Glutamatergic neuron (in vitro differentiated cells): ENCODE results near the gene MC3R. TPM values are rescaled to one million over a fixed set of nuclear protein-coding genes. Genes with fewer than 3 reads are reported as not detected.
"Not testable (repeated sequence)": the region's sequence is repeated elsewhere in the genome, so short reads cannot be mapped to it uniquely, and the experiment has no call there.

Experiments used
- DNase-seq: peaks from one replicate; pipeline ENCODE4 v3.0.0; 2022
- H3K27ac Mint-ChIP-seq: one replicate; pipeline ENCODE4 v1.8.0; 2020; ENCODE audit warnings: mild to moderate bottlenecking, mixed read lengths, inconsistent platforms; ENCODE audit not compliant: unreplicated experiment
- H3K27me3 Mint-ChIP-seq: one replicate; pipeline ENCODE4 v1.8.0; 2020; ENCODE audit warnings: mild to moderate bottlenecking, moderate library complexity, mixed read lengths, inconsistent platforms; ENCODE audit not compliant: unreplicated experiment
- H3K36me3 Mint-ChIP-seq: one replicate; pipeline ENCODE4 v1.8.0; 2020; ENCODE audit warnings: mild to moderate bottlenecking, mixed read lengths, inconsistent platforms; ENCODE audit not compliant: unreplicated experiment
- H3K4me1 Mint-ChIP-seq: one replicate; pipeline ENCODE4 v1.8.0; 2020; ENCODE audit warnings: mild to moderate bottlenecking, low read depth, mixed read lengths, inconsistent platforms; ENCODE audit not compliant: unreplicated experiment
- H3K4me3 Mint-ChIP-seq: one replicate; pipeline ENCODE4 v1.8.0; 2020; ENCODE audit warnings: mild to moderate bottlenecking, mixed read lengths, inconsistent platforms; ENCODE audit not compliant: unreplicated experiment
- H3K9me3 Mint-ChIP-seq: one replicate; pipeline ENCODE4 v1.8.0; 2020; ENCODE audit warnings: mild to moderate bottlenecking, moderate library complexity, mixed read lengths, inconsistent platforms; ENCODE audit not compliant: unreplicated experiment
- total RNA-seq: library from RNA; stranded (reverse); fragmentation: NEBNext Ultra II Directional; extraction: Animal tissue kit (Norgen Biotek cat#: 25700); gene quantifications from one replicate; pipeline ENCODE4 v1.2.1, GENCODE V29; 2021; ENCODE audit not compliant: unreplicated experiment
- TF ChIP-seq, protein P1 (sequence below): fragments of 200-600 bp; sonication (generic); IDR thresholded peaks from one replicate; pipeline ENCODE4 v1.5.0; 2021; ENCODE audit not compliant: partially characterized antibody, unreplicated experiment

MC3R gene
- total RNA-seq, 1 donor from 2014 or later = not detected

DNA sequence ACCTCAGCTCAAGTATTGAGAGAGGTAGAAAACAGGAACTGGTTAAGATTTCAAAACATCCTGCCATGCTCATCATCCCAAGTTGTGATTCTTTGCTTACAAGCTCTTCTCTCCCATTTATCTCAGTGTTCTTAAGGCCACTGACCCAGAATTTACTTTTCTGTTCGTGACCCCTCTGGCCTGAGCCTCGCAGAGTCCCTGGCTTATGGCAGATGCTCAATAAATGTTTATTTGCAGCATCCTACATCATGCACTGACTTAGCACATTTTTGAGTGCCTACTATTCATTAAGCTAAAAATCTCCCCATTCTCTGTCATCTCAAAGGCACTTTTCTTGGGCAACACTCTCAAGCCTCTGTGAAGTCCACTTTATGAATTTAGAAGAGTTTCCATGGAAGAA is 33.4 kb upstream of the MC3R start:
- TF ChIP-seq, protein P1, sequence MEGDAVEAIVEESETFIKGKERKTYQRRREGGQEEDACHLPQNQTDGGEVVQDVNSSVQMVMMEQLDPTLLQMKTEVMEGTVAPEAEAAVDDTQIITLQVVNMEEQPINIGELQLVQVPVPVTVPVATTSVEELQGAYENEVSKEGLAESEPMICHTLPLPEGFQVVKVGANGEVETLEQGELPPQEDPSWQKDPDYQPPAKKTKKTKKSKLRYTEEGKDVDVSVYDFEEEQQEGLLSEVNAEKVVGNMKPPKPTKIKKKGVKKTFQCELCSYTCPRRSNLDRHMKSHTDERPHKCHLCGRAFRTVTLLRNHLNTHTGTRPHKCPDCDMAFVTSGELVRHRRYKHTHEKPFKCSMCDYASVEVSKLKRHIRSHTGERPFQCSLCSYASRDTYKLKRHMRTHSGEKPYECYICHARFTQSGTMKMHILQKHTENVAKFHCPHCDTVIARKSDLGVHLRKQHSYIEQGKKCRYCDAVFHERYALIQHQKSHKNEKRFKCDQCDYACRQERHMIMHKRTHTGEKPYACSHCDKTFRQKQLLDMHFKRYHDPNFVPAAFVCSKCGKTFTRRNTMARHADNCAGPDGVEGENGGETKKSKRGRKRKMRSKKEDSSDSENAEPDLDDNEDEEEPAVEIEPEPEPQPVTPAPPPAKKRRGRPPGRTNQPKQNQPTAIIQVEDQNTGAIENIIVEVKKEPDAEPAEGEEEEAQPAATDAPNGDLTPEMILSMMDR = no peak
- H3K27me3 Mint-ChIP-seq = peaks cover 2% of the 10 kb centered on the region
- H3K27ac Mint-ChIP-seq = no peak overlapping the region
- peaks cover 9% of the 10 kb centered on the region for H3K9me3 Mint-ChIP-seq
- no peak overlapping the region for H3K4me3 Mint-ChIP-seq
- H3K36me3 Mint-ChIP-seq = no peaks in the 10 kb centered on the region
- no peak for DNase-seq
- H3K4me1 Mint-ChIP-seq = no peaks in the 10 kb centered on the region

DNA sequence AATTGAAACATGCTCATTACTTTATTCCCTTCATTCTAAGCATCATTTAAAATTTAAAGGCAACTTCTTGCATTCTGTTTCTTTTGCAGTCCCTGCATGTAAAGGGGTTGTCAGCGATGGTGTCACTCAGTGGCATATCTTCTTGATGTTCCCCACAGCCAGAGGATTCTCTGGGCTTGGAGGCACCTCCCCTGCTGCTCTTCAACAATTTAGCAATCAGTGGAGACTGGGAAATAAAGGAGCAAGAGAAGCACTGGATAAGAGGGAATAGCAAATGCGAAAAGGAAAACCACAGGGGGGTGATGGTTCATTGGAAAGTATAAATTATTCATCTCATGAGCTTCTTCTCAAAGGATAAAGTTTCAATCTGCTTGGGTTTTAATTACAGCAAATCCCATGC is 30.7 kb upstream of the MC3R start:
- Mint-ChIP-seq H3K9me3 (peaks cover 9% of the 10 kb centered on the region), H3K27me3 (peaks cover 2% of the 10 kb centered on the region), H3K4me1 (no peaks in the 10 kb centered on the region), H3K36me3 (peaks cover 5% of the 10 kb centered on the region), H3K4me3 (no peak overlapping the region), H3K27ac (no peak overlapping the region)
- TF ChIP-seq, protein P1 = no peak
- DNase-seq = no peak

DNA sequence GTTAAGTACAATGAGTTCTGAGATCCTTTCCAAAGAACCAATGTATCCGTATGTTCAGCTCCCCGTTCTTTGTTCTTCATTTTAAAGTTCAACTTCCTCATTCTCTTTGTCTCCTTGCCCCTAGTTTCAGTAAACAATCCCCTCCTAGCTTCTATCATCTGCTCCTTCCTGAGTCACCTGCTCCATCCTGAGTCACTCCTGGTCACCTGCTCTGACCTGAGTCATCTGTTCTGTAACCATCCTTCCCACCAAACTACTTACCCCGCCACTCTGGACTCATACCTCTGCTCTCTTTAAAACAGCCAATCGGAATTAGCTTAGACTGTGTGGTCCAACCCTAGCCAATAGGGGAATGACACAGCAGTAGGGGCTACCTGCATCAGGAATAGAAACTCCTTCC is 27.3 kb upstream of the MC3R start:
- not testable (repeated sequence) for H3K9me3 Mint-ChIP-seq, DNase-seq, H3K4me1 Mint-ChIP-seq, H3K27me3 Mint-ChIP-seq, H3K27ac Mint-ChIP-seq, H3K4me3 Mint-ChIP-seq
- peaks cover 12% of the 10 kb centered on the region for H3K36me3 Mint-ChIP-seq

DNA sequence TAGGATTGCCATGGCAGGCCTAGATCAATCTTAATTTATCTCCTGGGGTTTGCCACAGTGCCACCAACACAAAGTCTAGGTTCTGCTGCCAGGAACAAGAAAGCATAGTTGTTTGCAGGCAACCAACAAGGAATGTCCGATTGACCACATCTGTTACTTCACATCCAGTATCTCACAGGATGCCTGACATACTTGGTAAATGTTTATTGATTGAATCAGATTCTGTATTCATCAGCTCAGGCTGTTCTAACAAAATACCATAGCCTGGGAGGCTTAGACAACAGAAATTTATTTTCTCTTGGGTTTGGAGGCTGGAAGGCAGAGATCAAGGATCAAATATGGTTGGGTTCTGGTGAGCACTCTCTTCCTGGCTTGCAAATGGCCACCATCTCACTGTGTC is 26.3 kb upstream of the MC3R start:
- Mint-ChIP-seq H3K27me3 (no peaks in the 10 kb centered on the region), H3K4me1 (no peaks in the 10 kb centered on the region), H3K27ac (no peak overlapping the region), H3K9me3 (peaks cover 7% of the 10 kb centered on the region), H3K4me3 (no peak overlapping the region), H3K36me3 (peaks cover 12% of the 10 kb centered on the region)
- no peak for DNase-seq
- TF ChIP-seq, protein P1 = no peak

DNA sequence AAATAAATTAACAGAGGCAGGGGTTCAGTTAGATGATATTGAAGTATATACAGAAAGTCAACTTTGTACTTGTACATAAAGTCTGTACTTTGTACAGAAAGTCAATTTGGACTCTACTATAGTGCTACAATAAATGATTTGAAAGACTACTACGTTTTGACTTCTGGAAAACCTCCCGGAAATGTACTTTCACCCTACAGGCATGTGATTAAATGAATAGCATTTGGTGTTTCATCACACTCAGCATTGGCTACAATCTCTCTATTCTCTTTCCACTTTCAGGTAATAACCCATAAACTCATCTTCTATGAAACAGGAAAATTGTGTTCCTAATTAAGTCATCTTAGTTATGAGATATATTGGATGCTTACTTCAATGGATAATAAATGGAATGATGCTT is 25.6 kb upstream of the MC3R start:
- H3K4me1 Mint-ChIP-seq = no peaks in the 10 kb centered on the region
- no peak overlapping the region for H3K4me3 Mint-ChIP-seq
- no peak overlapping the region for H3K27ac Mint-ChIP-seq
- H3K9me3 Mint-ChIP-seq = peaks cover 5% of the 10 kb centered on the region
- TF ChIP-seq, protein P1 = no peak
- no peaks in the 10 kb centered on the region for H3K27me3 Mint-ChIP-seq
- DNase-seq = no peak
- H3K36me3 Mint-ChIP-seq = peaks cover 12% of the 10 kb centered on the region

DNA sequence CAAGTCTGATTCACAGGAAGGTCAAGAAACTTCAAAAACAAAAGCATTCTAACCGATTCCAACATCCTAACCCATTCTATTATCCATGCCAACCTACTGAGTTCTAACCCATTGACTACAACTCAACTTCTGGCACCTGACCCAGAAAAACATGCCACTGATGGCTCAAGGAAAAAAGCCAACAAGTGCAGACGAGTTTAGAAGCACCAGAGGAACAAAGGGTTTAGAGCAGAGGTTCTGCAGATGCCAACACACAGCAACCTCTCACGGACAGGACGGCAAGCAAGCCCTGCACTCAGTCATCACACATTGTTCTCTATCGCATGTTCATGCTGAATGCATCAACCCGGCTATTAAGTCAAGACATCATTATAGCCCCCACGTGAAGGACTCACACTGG is 25.2 kb upstream of the MC3R start:
- H3K27me3 Mint-ChIP-seq = no peaks in the 10 kb centered on the region

More for the DNA sequence above, 25.2 kb upstream of the MC3R start:
- Mint-ChIP-seq H3K9me3 (peaks cover 4% of the 10 kb centered on the region), H3K4me1 (no peaks in the 10 kb centered on the region), H3K27ac (no peak overlapping the region), H3K36me3 (peaks cover 12% of the 10 kb centered on the region), H3K4me3 (no peak overlapping the region)
- TF ChIP-seq, protein P1 = no peak
- DNase-seq = no peak
